Inflammatory macrophage (primary cell): ENCODE measurements around the gene GRAMD2A.

Experiments
- DNase-seq, 2 donors: peaks; one replicate each; pipeline ENCODE4 v3.0.0-alpha.2; 2020 to 2022
- total RNA-seq, 18 experiments: gene quantifications; one replicate each; lab custom pipeline; 2026; ENCODE audit warnings: mixed read lengths in 6 of 18, inconsistent platforms in 2 of 18; lab: John Stamatoyannopoulos, UW

The GRAMD2A gene
- 0 to 0.17 (median 0.05) reads per million in 18 experiments for total RNA-seq

DNA sequence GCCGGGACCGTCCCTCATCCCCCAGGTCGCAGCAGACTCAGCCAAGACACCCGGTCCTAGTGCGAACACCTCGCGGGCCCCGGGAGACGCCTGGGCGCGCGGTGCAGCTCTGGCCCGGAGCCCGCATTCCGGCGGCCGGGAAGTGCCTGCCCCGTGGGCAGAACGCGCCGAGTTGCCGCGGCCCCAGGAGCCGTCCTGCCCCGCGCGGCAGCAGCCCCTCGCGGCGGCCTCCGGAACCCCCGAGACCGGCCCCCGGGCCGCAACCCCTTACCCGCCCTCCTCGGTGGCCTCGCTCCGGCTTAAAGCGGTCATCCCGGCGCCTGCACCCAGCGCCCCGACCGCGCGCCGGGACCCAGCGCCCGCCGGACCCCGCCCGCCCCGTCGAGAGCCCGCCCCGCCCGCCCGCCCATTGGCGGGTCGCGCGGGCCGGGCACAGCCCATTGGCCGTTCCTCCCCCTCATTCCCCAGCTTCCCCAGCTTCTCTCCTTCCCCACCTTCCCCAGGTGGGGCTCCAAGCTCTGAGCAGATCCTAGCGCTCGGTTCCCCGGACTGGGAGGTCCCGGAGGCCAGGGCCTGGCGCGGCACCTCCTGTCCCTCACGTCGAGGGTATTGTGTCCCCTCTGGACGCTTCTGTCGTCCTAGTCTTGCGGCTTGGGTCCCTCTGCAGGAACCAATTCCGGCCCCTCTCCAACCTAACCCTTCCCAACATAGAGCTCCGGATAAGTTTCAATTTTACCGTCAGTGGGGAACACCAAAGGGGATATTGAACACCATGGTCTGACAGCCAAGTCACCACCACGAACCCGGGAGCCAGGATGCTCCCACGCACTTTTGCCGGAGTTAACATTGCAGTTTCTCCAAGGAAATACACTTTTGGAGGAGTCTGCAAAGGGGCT, at the start of gene GRAMD2A:
Gene GRAMD2A (minus strand): TSS at position 328 of the 896 bp plus-strand sequence.
- peak; percentile 12 to 37 for DNase-seq

DNA sequence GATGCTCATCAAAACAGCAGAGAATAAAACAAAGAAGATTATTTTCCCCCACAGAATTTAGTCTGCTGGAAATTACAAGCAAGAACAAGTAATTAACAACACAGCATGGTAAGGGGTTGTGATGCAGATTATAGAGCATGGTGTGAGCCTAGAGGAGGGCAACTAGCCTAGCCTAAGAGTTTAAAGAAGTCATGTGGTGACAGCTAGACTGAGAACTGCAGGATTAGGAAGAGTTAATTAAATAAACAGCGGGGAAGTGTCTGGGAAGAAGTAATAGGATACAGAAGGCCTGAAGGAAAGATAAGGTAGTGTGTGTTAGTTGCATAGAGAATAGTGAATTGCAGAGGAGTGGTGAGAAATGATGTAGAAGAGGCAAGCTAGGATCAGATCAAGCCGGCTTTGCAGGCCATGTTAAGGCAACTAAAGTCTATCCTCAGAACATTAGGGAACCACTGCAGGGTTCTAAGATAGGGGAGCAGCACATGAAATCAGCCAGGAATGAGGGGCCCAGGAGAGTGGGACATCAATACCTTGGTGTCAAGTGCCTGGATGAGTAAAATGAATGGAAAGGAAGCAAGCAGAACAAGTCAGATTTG, 45.3 kb upstream of the GRAMD2A start:
- no peak for DNase-seq

GRCh38 chr15:72239652-72240051, 42.1 kb upstream of the GRAMD2A start:
- no peak for DNase-seq

GRCh38 chr15:72238586-72238985, 41.0 kb upstream of the GRAMD2A start:
- DNase-seq: no peak

DNA sequence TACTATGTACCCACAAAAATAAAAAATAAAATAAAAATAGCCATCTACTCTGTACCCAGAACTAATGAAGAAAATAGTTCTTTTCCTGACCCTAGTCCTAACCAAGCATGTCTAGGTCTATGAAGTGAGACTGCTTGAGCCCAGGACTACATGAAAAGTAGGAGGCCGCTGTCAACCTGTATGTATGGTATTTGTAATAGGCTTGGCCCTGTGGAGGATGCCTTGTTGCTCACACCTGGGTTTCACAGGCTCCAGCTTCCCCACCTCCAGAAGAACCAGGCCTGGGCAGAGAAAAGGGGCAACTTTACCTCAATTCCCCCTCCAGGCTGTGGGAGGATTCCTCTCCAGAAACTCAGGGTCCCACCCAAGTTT, 40.3 kb upstream of the GRAMD2A start:
- no peak for DNase-seq

GRCh38 chr15:72237029-72237852, 39.7 kb upstream of the GRAMD2A start:
- DNase-seq: peak; percentile 94

- DNase-seq: no peak
These were observed 38.9 kb upstream of the GRAMD2A start for GRCh38 chr15:72236381-72237003.

GRCh38 chr15:72235298-72235697, 37.7 kb upstream of the GRAMD2A start:
- no peak for DNase-seq

- peak; percentile 42 to 57 for DNase-seq
These were observed 36.2 kb upstream of the GRAMD2A start for GRCh38 chr15:72233769-72234168.

DNA sequence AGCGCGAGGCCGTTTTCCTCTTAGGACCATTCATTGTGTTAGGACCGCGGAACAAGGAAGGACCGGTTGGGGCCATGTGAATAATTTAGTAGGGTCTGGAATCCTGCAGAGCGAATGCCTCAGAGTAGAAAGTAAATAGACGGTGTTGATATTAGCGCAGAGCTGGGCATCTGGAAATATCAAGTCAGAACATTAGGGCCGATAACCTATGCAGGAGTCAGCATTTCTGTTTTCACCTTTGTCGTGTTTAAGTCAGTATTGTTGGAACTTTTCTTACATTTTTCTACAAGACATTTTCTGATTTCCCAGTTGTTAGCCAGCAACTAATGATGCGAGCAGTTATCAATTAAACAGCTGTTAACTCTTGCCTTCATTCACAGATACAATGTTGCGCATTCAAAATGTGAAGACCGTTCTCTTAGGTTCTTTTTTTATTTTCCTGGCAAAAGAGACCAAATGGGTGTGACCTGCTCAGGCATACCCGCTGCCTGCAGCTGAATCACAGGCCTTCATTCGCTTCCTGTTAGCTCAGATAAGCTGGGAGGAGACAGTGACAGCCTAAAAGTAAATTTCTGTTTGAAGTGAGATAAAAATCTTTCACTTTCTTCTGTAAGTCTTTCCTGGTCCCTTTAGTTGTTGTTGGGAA, 34.4 kb upstream of the GRAMD2A start:
- peak; percentile 58 to 66 for DNase-seq

GRCh38 chr15:72231066-72231832, 33.7 kb upstream of the GRAMD2A start, which contains the start of gene PKM:
Gene PKM, minus strand, starts transcription at chr15:72231190. Its CDS starts 12,093 bp downstream, at chr15:72219097.
- peak; percentile 98 to 99 for DNase-seq

GRCh38 chr15:72230197-72231065, 32.8 kb upstream of the GRAMD2A start:
- peak; percentile 89 to 95 for DNase-seq

- DNase-seq: no peak
These were observed 32.3 kb upstream of the GRAMD2A start for GRCh38 chr15:72229947-72230196.

DNA sequence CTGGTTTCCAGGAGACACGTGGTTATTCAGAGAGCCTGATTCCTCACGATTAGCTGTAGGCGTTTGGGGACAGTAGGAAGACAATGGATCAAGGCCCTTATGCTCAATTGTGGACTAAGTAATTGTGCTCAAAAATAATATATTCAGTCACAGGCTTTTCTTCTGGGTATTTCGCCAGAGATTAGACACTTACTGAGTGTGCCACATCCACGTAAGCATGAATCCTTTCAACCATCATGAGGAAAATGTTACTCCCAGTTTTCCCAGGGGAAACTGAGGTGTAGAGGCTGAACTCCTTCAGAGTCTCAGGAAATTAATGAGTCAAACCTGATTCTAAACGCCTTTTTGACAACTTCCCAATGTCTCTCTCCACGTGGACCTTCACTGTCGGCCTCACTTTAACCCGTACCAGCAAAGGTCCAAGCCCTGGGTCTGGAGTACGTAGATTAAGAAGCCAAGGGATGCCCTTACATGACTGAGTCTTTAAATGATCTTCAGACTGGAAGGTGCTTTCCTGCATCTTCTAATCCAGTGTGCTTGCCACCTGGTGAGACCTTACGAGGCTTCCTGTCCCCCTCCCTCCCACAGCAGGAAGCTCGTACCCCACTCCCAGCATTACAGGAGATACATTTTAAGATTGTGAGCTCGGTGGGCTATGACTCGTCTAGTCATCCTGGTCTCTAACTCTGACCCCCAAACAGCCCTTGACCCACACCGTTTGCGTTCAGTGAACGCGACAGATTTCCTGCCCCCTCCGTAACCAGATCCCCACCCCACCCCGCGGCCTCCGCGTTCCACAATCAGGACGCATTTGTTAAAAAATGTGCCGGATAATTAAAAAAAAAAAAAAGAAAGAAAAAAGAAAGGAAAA, 31.7 kb upstream of the GRAMD2A start:
- DNase-seq: peak in 1 of 2 donors; percentile 62

DNA sequence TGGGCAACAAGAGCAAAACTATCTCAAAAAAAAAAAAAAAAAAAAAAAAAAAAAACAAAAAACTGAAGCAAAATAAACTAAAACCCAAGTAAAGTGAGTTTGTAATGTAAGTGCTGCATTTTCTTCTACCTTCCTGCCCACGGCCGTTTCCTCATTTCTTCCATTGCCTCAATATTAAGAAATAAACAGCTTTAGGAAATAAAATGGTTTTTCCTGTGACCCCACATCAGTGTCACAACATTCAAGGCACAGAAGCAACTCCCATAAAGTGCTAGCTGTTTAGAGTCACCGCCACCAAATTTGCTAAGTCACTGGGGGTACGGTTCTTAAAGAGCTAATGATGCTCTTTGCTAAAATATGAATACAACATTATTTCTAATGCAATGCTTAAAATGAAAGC, 30.1 kb upstream of the GRAMD2A start:
- DNase-seq: peak; percentile 90 to 97

DNA sequence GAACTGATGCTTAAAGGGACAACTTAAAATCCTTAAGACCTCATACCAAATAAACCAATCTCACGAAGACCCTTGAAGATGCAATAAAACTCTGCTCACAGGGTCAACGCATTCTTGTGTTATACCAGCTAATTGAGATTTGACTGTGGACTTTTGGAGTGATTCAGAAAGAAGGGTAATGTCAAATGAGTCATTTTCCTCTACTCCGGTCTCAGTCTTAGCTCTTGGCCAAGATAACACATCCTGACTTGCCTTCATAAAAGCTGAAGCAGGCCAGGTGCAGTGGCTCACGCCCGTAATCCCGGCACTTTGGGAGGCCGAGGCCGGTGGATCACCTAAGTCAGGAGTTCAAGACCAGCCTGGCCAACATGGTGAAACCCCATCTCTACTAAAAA, 29.6 kb upstream of the GRAMD2A start:
- peak; percentile 21 to 22 for DNase-seq

DNA sequence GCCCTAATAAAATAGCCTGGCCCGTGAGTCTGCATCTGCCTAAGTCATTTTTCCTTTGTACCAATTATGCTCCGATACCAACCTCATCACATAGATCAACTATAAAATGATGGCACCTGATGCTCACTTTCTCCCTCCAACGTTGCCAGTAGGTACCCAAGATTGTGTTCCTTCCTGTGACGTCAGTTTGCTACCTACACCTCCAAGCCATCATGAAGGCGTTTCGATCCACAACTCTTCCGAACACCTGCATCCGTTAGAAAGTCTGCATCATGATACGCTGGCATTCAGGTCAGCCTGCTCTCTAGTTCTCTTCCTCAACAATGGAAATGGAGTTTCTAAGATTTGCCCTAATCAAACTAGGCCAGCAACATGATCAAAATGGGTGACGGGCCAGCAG, 25.7 kb upstream of the GRAMD2A start:
- no peak for DNase-seq

DNA sequence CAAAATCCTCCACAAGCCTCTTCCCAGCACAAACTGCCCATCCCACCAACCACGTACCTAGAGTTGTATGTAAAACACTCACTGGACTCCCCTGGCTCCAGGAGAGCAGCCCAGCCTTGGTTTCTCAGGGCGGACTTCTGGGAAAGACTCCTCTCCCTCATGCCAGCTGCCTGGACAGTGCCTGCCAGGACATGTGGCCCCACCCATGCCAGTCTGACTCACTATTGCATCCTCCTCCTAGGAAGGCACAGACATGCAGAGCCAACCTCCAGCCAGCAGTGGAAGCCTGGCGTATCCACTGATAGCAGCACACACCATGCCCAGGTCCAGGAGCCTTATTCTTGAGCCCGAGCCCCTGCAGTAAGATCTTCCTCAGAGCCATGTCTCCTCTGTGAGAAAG, 24.8 kb upstream of the GRAMD2A start:
- DNase-seq: peak; percentile 30 to 31

DNA sequence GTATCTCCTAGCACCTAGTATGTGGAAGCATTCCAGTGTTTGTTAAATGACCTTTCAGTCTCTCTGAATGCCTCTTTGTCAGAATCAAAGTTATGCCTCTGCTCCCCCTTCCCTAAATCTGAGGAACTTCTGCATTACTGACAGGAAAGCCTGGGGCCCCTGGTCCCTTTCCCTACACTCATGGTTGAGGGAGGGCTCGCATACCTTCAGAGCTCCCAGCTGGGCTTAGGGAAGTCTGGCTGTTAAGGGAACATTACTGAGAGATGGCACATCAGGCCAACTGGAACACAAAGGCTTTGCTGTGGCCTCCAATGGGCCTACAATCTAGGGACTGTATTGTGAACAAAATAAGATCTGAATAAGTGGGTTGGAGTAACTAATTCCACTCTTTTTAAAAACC, 23.1 kb upstream of the GRAMD2A start:
- no peak for DNase-seq
